H9 (cell line): ENCODE measurements around the gene ARHGEF10L. TPM values are rescaled to one million over a fixed set of nuclear protein-coding genes. Genes with fewer than 3 reads are reported as not detected.

Source experiments
- DNase-seq: peaks from one replicate; pipeline ENCODE4 v3.0.0-alpha.2; 2017
- H2AFZ ChIP-seq: one replicate; pipeline ENCODE4 v1.6.1; 2013; ENCODE audit warnings: mild to moderate bottlenecking, low read length, control low read depth, moderate library complexity
- H2AK5ac ChIP-seq: 2 replicates; pipeline ENCODE4 v1.6.1; 2013; ENCODE audit warnings: low read length, control low read depth, mixed read lengths; ENCODE audit not compliant: insufficient read length
- H2BK120ac ChIP-seq: one replicate; pipeline ENCODE4 v1.6.1; 2013; ENCODE audit warnings: low read depth, mild to moderate bottlenecking, low read length, control low read depth, inconsistent platforms; ENCODE audit not compliant: poor library complexity, severe bottlenecking
- H2BK12ac ChIP-seq: 2 replicates; pipeline ENCODE4 v1.6.1; 2013; ENCODE audit warnings: low read length, control low read depth, mixed read lengths, low read depth; ENCODE audit not compliant: insufficient read length
- H2BK15ac ChIP-seq: 2 replicates; pipeline ENCODE4 v1.6.1; 2013; ENCODE audit warnings: low read depth, low read length, control low read depth
- H2BK20ac ChIP-seq: one replicate; pipeline ENCODE4 v1.6.1; 2013; ENCODE audit warnings: low read depth, mild to moderate bottlenecking, low read length, control low read depth, inconsistent platforms; ENCODE audit not compliant: poor library complexity, severe bottlenecking
- H2BK5ac ChIP-seq: 2 replicates; pipeline ENCODE4 v1.6.1; 2013; ENCODE audit warnings: low read length, control low read depth, mixed read lengths; ENCODE audit not compliant: insufficient read length
- H3K14ac ChIP-seq: 2 replicates; pipeline ENCODE4 v1.6.1; 2013; ENCODE audit warnings: low read length, control low read depth; ENCODE audit not compliant: insufficient read depth
- H3K18ac ChIP-seq: 2 replicates; pipeline ENCODE4 v1.6.1; 2013; ENCODE audit warnings: low read depth, mild to moderate bottlenecking, mixed read lengths, low read length, control low read depth; ENCODE audit not compliant: insufficient read length
- H3K23ac ChIP-seq: 2 replicates; pipeline ENCODE4 v1.6.1; 2013; ENCODE audit warnings: low read length, control low read depth, mixed read lengths, low read depth; ENCODE audit not compliant: insufficient read length
- H3K23me2 ChIP-seq: 2 replicates; pipeline ENCODE4 v1.6.1; 2013; ENCODE audit warnings: low read depth, mild to moderate bottlenecking, mixed read lengths, low read length, control low read depth; ENCODE audit not compliant: insufficient read length, poor library complexity, severe bottlenecking
- H3K27ac ChIP-seq: 2 replicates; pipeline ENCODE4 v1.5.1; 2013; ENCODE audit warnings: low read length, control low read depth, mixed read lengths, low read depth; ENCODE audit not compliant: insufficient read length
- H3K27me3 ChIP-seq: 2 replicates; pipeline ENCODE4 v1.6.1; 2013; ENCODE audit warnings: low read length, control low read depth, inconsistent platforms; ENCODE audit not compliant: insufficient read depth
- H3K4ac ChIP-seq: 2 replicates; pipeline ENCODE4 v1.6.1; 2013; ENCODE audit warnings: low read depth, mild to moderate bottlenecking, control low read depth, inconsistent platforms, low read length, moderate library complexity
- H3K4me1 ChIP-seq: 2 replicates; pipeline ENCODE4 v1.6.1; 2013; ENCODE audit warnings: low read length, control low read depth, inconsistent platforms; ENCODE audit not compliant: insufficient read depth
- H3K4me2 ChIP-seq: 2 replicates; pipeline ENCODE4 v1.6.1; 2013; ENCODE audit warnings: low read length, control low read depth, mixed read lengths; ENCODE audit not compliant: insufficient read length, insufficient read depth
- H3K56ac ChIP-seq: 2 replicates; pipeline ENCODE4 v1.6.1; 2013; ENCODE audit warnings: low read depth, mild to moderate bottlenecking, mixed read lengths, low read length, control low read depth; ENCODE audit not compliant: insufficient read length
- H3K79me1 ChIP-seq: 2 replicates; pipeline ENCODE4 v1.6.1; 2013; ENCODE audit warnings: low read depth, mild to moderate bottlenecking, moderate library complexity, low read length, control low read depth, inconsistent platforms; ENCODE audit not compliant: insufficient read depth, poor library complexity, severe bottlenecking
- H3K79me2 ChIP-seq: 2 replicates; pipeline ENCODE4 v1.6.1; 2013; ENCODE audit warnings: low read length, control low read depth, inconsistent platforms; ENCODE audit not compliant: insufficient read depth
- H3K9ac ChIP-seq: 2 replicates; pipeline ENCODE4 v1.6.1; 2013; ENCODE audit warnings: low read length, control low read depth, mixed read lengths; ENCODE audit not compliant: insufficient read length; ENCODE audit errors: extremely low read depth
- H3K9me3 ChIP-seq: one replicate; pipeline ENCODE4 v1.6.1; 2013; ENCODE audit warnings: low read depth, low read length, inconsistent platforms; ENCODE audit not compliant: control insufficient read depth
- H3T11ph ChIP-seq: one replicate; pipeline ENCODE4 v1.6.1; 2013; ENCODE audit warnings: mild to moderate bottlenecking, low read length, control low read depth, inconsistent platforms
- H4K20me1 ChIP-seq: one replicate; pipeline ENCODE4 v1.6.1; 2013; ENCODE audit not compliant: control insufficient read depth, insufficient read length, insufficient read depth
- H4K5ac ChIP-seq: 2 replicates; pipeline ENCODE4 v1.6.1; 2013; ENCODE audit warnings: low read depth, mild to moderate bottlenecking, mixed read lengths, low read length, control low read depth; ENCODE audit not compliant: insufficient read length
- H4K8ac ChIP-seq: replicated peaks from 2 replicates; pipeline ENCODE4 v1.6.1; 2013; ENCODE audit warnings: low read length, control low read depth, mixed read lengths, low read depth; ENCODE audit not compliant: insufficient read length
- H4K91ac ChIP-seq: 2 replicates; pipeline ENCODE4 v1.6.1; 2013; ENCODE audit warnings: low read depth, mild to moderate bottlenecking, moderate library complexity, mixed read lengths, low read length, control low read depth; ENCODE audit not compliant: insufficient read length
- H3K27ac Mint-ChIP-seq, 3 experiments: 2 replicates in 2 of 3; 3 replicates in 1 of 3; pipeline ENCODE4 v1.8.0; 2020 to 2021; ENCODE audit warnings: mixed read lengths in 3 of 3, mild to moderate bottlenecking in 1 of 3, moderate library complexity in 1 of 3
- H3K27me3 Mint-ChIP-seq: 2 replicates; pipeline ENCODE4 v1.8.0; 2021; ENCODE audit warnings: low read depth, mild to moderate bottlenecking, moderate library complexity, mixed read lengths
- H3K36me3 Mint-ChIP-seq, 3 experiments: 2 replicates in 2 of 3; 3 replicates in 1 of 3; pipeline ENCODE4 v1.8.0; 2020 to 2021; ENCODE audit warnings: low read depth in 3 of 3, mixed read lengths in 3 of 3; ENCODE audit not compliant: insufficient read depth in 1 of 3
- H3K4me1 Mint-ChIP-seq, 2 experiments: 2 replicates each; pipeline ENCODE4 v1.8.0; 2020; ENCODE audit warnings: mixed read lengths in 2 of 2
- H3K4me3 Mint-ChIP-seq, 2 experiments: 2 replicates in 1 of 2; 3 replicates in 1 of 2; pipeline ENCODE4 v1.8.0; 2020 to 2021; ENCODE audit warnings: mild to moderate bottlenecking in 2 of 2, mixed read lengths in 2 of 2, moderate library complexity in 1 of 2
- H3K9me3 Mint-ChIP-seq, 2 experiments: 2 replicates in 1 of 2; 3 replicates in 1 of 2; pipeline ENCODE4 v1.8.0; 2020; ENCODE audit warnings: mild to moderate bottlenecking in 2 of 2, mixed read lengths in 2 of 2, moderate library complexity in 1 of 2
- CTCF ChIP-seq: fragments of 200-600 bp; sonication (generic); conservative IDR thresholded peaks from 3 replicates; pipeline ENCODE4 v1.8.0; 2021; ENCODE audit warnings: antibody characterized with exemption, mild to moderate bottlenecking
- total RNA-seq: library from RNA; stranded (reverse); gene quantifications from 2 replicates; pipeline ENCODE4 v1.2.1, GENCODE V29; 2021

Gene ARHGEF10L
- total RNA-seq, 1 experiment from 2014 or later, result 20.2 TPM

GRCh38 chr1:17529381-17529780 is 10.1 kb upstream of the ARHGEF10L start:
- H3K4me3 Mint-ChIP-seq, result no peak overlapping the region
- H3K9me3 Mint-ChIP-seq, result no peaks in the 10 kb centered on the region
- TF ChIP-seq CTCF, result no peak

More at GRCh38 chr1:17529381-17529780, 10.1 kb upstream of the ARHGEF10L start:
- H2BK20ac ChIP-seq, result no peak overlapping the region
- H3K79me1 ChIP-seq, result no peaks in the 10 kb centered on the region
- no peak overlapping the region for H3K4me2 ChIP-seq
- DNase-seq, result no peak
- Mint-ChIP-seq H3K4me1 (peaks cover 41 to 54% of the 10 kb centered on the region in 2 experiments), H3K36me3 (no peaks in the 10 kb centered on the region), H3K27me3 (no peaks in the 10 kb centered on the region), H3K27ac (no peak overlapping the region)
- no peak overlapping the region for H2BK120ac ChIP-seq
- no peak overlapping the region for H2BK12ac ChIP-seq
- H3K18ac ChIP-seq, result no peak overlapping the region
- no peak overlapping the region for H3K56ac ChIP-seq
- H4K5ac ChIP-seq, result no peak overlapping the region
- no peaks in the 10 kb centered on the region for H3K27me3 ChIP-seq
- H2BK15ac ChIP-seq, result no peak overlapping the region
- H3K9ac ChIP-seq, result no peak overlapping the region
- no peak overlapping the region for H2AFZ ChIP-seq
- no peaks in the 10 kb centered on the region for H3K23me2 ChIP-seq
- H3K79me2 ChIP-seq, result no peaks in the 10 kb centered on the region
- H3K9me3 ChIP-seq, result no peaks in the 10 kb centered on the region
- H3T11ph ChIP-seq, result no peak overlapping the region
- no peaks in the 10 kb centered on the region for H4K20me1 ChIP-seq
- no peak overlapping the region for H3K23ac ChIP-seq
- H3K4me1 ChIP-seq, result peaks cover 3% of the 10 kb centered on the region; the same call in 1 of the 2 replicates
- H2AK5ac ChIP-seq, result no peak overlapping the region
- H2BK5ac ChIP-seq, result no peak overlapping the region
- H3K27ac ChIP-seq, result no peak overlapping the region
- no peak overlapping the region for H4K91ac ChIP-seq
- no peak overlapping the region for H3K14ac ChIP-seq
- H4K8ac ChIP-seq, result no peak overlapping the region
- no peak overlapping the region for H3K4ac ChIP-seq
